Cardiac muscle cell (in vitro differentiated cells and primary cell): ENCODE results near the gene ITGAD. TPM values are rescaled to one million over a fixed set of nuclear protein-coding genes. Genes with fewer than 3 reads are reported as not detected.

ENCODE experiments used
- DNase-seq, 2 donors: peaks; one replicate each; pipeline versions ENCODE4 v3.0.0 to v3.0.0-alpha.2; 2010 to 2017; ENCODE audit warnings: low read depth in 1 of 2, low spot score in 1 of 2
- H3K27ac ChIP-seq: fragments of 200-600 bp; sonication (generic); 2 replicates; pipeline ENCODE4 v1.5.1; 2016
- H3K27me3 ChIP-seq: fragments of 200-600 bp; sonication (generic); 2 replicates; pipeline ENCODE4 v1.6.0; 2016; ENCODE audit warnings: control low read depth
- H3K36me3 ChIP-seq: fragments of 200-600 bp; sonication (generic); 2 replicates; pipeline ENCODE4 v1.5.1; 2016; ENCODE audit warnings: control low read depth
- H3K4me1 ChIP-seq: fragments of 200-600 bp; sonication (generic); 2 replicates; pipeline ENCODE4 v1.8.1; 2017; ENCODE audit warnings: low read depth, mild to moderate bottlenecking, mixed run types
- H3K4me3 ChIP-seq: fragments of 200-600 bp; sonication (generic); 2 replicates; pipeline ENCODE4 v1.5.1; 2016; ENCODE audit warnings: mild to moderate bottlenecking
- H3K9me3 ChIP-seq: fragments of 200-600 bp; sonication (generic); 2 replicates; pipeline ENCODE4 v1.5.1; 2017; ENCODE audit warnings: low read depth, mild to moderate bottlenecking, control low read depth
- CTCF ChIP-seq: IDR thresholded peaks from 2 replicates; pipeline ENCODE4 v1.5.1; 2012; ENCODE audit warnings: low read depth, mild to moderate bottlenecking, low read length
- polyA plus RNA-seq: library from polyadenylated mRNA; unstranded; fragments of >200 nt; fragmentation: Nextera tagmentation; extraction: Ambion mirVana; gene quantifications from 2 replicates; pipeline ENCODE4 v1.2.1, GENCODE V29; 2016
- total RNA-seq: library from RNA; depleted of rRNA; stranded (reverse); fragments of >200 nt; gene quantifications from 2 replicates; pipeline ENCODE4 v1.2.3, GENCODE V29; 2016

Gene ITGAD
- total and polyA plus RNA-seq, 2 experiments from 2014 or later, result not detected

- peaks cover 34% of the 10 kb centered on the region for H3K4me1 ChIP-seq
- H3K4me3 ChIP-seq, result no peak overlapping the region
- no peaks in the 10 kb centered on the region for H3K9me3 ChIP-seq
- H3K27me3 ChIP-seq, result no peaks in the 10 kb centered on the region
- peak overlapping the region; percentile 70 for H3K27ac ChIP-seq
- peak; percentile 23 to 65 for DNase-seq
- no peak for TF ChIP-seq CTCF
- H3K36me3 ChIP-seq, result no peaks in the 10 kb centered on the region
Measured at GRCh38 chr16:31453255-31454204, 60.4 kb downstream of the ITGAD start.

- H3K27ac ChIP-seq, result no peak overlapping the region
- H3K4me1 ChIP-seq, result peaks cover 34% of the 10 kb centered on the region
- H3K27me3 ChIP-seq, result no peaks in the 10 kb centered on the region
- DNase-seq, result peak; percentile 37 to 39
- no peaks in the 10 kb centered on the region for H3K36me3 ChIP-seq
- H3K9me3 ChIP-seq, result no peaks in the 10 kb centered on the region
- peak; percentile 52 for TF ChIP-seq CTCF
- no peak overlapping the region for H3K4me3 ChIP-seq
Measured at GRCh38 chr16:31455601-31456314, 62.6 kb downstream of the ITGAD start.

GRCh38 chr16:31456988-31457360, 63.8 kb downstream of the ITGAD start:
- TF ChIP-seq CTCF, result no peak
- Histone ChIP-seq H3K4me3 (no peak overlapping the region), H3K27me3 (no peaks in the 10 kb centered on the region), H3K36me3 (no peaks in the 10 kb centered on the region), H3K4me1 (peaks cover 32% of the 10 kb centered on the region), H3K9me3 (no peaks in the 10 kb centered on the region), H3K27ac (no peak overlapping the region)
- no peak for DNase-seq

GRCh38 chr16:31458073-31458843, 65.1 kb downstream of the ITGAD start:
- no peak for TF ChIP-seq CTCF
- peak overlapping the region; percentile 75 for H3K4me3 ChIP-seq
- H3K9me3 ChIP-seq, result no peaks in the 10 kb centered on the region
- no peaks in the 10 kb centered on the region for H3K36me3 ChIP-seq
- H3K4me1 ChIP-seq, result peaks cover 19% of the 10 kb centered on the region
- DNase-seq, result peak; percentile 50 to 60
- no peaks in the 10 kb centered on the region for H3K27me3 ChIP-seq
- H3K27ac ChIP-seq, result peak overlapping the region; percentile 100
